Measurements from ENCODE around the gene JAG1.

JAG1 gene

GRCh38 chr20:10652185-10652584 lies 21.6 kb downstream of the JAG1 start:
- DNase-seq = no peak

- no peak for DNase-seq
Measured at GRCh38 chr20:10651227-10651990, 22.4 kb downstream of the JAG1 start.

DNA sequence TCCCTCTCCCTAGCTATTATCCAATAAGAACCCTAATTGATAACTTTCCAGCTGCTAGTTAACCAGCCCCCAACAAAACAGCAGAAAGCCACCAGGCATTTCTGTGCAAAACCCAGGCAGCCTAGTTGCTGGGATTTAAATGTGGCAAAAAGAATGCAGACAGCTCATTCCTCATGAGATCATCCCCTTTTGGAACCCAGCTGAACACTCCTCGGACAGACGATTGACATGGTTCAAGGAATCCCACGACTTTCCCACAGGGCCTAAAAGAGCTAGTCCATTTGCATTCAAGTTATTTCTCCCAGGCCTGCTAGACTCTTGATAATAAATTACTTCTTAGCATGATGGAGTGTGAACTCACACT lies 24.0 kb downstream of the JAG1 start:
- DNase-seq = no peak

DNA sequence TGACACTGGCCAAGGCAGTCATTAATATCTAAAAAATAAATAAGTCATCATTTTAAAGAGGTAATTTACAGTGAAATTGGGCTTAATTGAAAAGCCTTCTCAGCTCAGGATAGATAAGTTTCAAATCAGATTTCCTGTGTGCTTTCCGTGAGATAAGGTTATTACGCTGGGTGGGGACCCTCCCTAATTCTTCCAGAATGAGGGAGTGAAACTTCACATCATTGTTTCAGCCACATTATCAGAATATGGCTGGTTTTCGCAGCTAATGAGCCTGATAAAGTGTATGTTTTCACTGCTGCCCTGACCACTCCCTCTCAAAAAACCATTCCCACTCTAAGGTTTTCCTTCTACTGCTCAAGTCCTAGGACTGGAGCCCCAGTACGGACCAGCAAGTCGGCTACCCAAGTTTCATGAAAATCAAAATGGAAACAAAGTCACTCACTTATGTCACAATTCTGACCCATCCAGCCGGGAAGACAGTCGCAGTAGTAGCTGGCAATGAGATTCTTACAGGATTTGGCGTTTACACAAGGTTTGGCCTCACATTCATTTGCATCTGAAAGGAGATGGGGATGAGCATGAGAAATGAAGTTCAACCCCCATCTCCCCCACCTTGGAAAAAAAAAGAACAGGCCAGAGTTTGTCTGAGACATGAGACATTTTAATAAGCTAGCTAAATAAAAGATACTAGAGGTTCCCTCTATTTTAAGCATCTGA lies 24.6 kb downstream of the JAG1 start:
- no peak for DNase-seq

DNA sequence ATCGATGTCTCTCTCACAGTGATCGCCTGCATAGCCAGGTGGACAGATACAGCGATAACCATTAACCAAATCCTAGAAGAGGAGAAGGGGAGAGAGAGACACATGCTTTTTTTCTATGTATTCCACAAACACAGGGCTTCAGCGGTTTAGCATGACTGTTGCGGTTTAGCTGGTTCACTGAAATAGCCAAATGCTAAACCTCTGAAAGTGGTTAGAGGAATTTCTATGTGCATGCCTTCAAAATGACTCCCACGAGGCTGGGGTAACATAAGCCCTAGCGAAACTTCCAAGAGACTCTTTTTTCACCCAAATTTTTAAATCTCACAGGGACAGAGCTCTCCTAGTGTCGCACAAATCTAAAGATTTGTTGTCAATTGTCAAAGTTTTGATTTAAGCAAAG lies 25.1 kb downstream of the JAG1 start:
- no peak for DNase-seq

DNA sequence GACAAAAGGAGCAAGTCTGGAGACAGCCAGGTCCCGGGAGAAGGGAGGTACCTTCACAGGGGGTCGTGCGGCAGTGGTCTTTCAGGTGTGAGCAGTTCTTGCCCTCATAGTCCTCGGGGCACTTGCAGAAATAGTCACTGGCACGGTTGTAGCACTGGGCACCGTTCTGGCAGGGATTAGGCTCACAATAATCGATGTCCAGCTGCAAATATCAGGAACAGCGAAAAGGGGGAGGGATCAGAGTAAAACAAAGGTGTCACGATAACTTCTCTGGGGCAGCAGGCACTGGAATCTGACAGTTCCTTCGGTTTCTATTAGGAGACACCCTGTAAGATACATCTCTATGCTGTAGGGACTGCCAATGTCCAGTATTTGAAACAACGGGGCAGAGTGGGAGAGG lies 25.9 kb downstream of the JAG1 start:
- no peak for DNase-seq

- no peak for DNase-seq
Measured at GRCh38 chr20:10647471-10647870, 26.3 kb downstream of the JAG1 start.

- no peak for DNase-seq
Measured at GRCh38 chr20:10646886-10647420, 26.8 kb downstream of the JAG1 start.

DNA sequence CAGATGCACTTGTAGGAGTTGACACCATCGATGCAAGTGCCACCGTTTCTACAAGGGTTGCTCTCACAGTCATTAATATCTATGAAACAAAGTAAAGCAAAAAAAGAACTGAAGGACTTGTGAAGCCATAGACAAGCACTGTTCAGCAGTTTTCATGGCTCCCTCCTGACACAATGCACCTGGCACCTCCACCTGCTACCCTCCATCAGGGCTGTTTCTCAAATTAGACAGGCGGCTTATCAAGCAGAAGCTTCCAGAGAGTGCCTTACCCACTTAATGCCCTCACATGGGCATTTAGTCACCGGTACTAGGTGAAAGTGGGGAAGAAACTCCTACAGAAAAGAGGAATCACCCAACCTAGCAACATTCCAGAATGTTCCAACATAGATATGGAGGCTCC lies 27.8 kb downstream of the JAG1 start:
- DNase-seq = no peak

- DNase-seq = no peak
Measured at GRCh38 chr20:10645205-10645570, 28.6 kb downstream of the JAG1 start.

GRCh38 chr20:10644458-10645204 lies 29.2 kb downstream of the JAG1 start:
- no peak for DNase-seq

- no peak for DNase-seq
Measured at GRCh38 chr20:10643560-10643873, 30.3 kb downstream of the JAG1 start.

DNA sequence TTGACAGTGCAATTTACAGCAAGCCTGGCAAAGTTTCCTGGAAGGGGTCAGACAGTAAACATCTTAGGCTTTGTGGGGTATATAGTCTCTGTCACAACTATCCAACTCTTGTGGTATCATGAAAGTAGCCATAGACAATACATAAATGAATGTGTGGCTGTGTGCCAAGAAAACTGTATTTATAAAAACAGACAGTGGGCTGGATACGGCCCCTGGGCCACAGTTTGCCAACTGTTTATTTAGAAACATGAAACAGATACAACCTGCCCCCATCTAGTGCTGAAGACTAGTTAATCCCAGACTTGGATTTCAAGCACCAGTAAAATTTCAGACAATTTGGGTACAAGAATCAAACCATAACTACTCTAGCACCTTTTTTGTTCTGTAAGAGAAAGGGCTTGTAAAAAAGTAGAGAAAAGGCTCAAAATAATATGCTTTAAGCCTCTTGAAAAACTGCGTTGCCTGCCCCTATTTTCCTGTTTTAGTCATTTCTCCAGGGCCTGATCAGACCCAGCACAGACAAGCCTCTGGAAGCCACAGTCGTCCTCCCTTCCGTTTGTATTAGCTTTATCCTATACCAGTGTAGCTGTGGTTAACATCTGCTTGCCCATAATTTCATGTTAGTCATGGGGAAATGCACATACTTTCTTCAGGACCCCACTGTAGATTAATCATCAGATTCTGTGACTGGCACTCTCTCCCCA lies 30.8 kb downstream of the JAG1 start:
- DNase-seq = no peak

- DNase-seq = no peak
Measured at GRCh38 chr20:10641893-10642292, 31.9 kb downstream of the JAG1 start.

- no peak for DNase-seq
Measured at GRCh38 chr20:10641467-10641866, 32.3 kb downstream of the JAG1 start.

DNA sequence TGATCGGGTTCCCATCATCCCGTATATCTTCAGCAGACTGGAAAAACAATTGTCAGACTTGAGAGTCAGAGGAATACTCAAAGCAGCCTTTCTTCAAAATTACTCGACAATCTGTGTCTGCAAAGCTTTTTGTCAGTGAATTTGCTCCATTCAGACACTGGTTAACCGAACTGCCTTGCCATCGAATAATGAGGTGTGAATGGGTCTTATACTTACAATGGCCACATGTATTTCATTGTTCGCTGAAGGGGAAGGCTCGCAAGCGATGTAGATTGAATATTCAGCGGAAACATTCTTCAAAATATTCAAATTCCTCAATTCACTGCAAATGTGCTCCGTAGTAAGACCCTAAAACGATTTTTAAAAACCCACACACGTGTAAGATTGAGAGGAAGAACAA lies 32.9 kb downstream of the JAG1 start:
- no peak for DNase-seq

- DNase-seq = no peak
Measured at GRCh38 chr20:10639737-10640556, 33.9 kb downstream of the JAG1 start.

DNA sequence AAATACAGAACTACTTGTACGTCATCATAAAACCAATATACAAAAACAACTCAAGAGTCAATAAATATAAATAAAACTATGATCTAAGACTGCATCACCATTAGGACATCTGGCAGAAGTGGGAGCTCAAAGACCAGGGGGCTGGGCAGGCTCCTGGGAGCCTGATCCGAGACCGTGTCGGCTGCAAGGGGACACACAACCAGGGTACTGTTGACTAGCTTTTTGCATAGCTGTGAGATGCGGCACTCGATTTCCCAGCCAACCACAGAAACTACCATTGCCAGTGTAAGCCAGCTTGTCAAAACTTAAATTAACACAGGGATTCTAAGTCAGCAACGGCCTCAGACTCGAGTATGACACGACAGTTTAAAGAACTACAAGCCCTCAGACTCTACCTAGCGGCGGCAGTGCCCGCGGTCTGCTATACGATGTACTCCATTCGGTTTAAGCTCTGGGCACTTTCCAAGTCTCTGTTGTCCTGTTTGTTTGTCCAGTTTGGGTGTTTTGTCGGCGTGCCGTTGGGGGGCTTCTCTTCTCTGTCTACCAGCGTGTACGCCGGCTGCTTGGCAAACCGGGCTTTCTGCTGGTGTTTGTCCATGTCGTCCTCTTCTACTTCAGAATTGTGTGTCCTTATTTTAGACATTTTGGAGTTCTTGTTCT lies 34.6 kb downstream of the JAG1 start:
- no peak for DNase-seq

DNA sequence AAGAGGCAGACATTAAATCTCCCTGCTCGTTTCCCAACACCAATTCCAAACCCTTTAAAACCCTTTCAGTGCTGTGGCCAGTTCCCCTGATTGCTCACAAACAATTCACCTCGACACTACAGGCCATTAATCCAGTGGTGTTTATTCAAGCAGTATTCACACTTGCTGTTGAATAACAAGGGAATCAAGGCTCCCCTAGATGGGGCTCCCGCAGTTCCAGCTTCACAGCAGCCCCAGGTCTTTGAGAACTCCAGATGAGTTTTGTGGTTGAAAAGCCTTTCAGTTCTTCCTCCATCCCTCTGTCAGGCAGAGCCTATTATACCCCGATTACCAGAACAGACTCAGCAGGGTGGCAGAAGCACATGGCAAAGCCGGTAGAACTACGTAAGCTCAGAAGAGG lies 36.2 kb downstream of the JAG1 start:
- DNase-seq = no peak

GRCh38 chr20:10637031-10637559 lies 36.7 kb downstream of the JAG1 start:
- no peak for DNase-seq

GRCh38 chr20:10636326-10636818 lies 37.4 kb downstream of the JAG1 start:
- DNase-seq = no peak

All from activated CD4-positive, alpha-beta T cell treated with anti-CD3 and anti-CD28 coated beads for 1 hour (primary cell).